IMR-90 (cell line): Measurements from ENCODE around the gene SLC9A7. TPM values are rescaled to one million over a fixed set of nuclear protein-coding genes. Genes with fewer than 3 reads are reported as not detected.

Source experiments
- ATAC-seq: fragments of 200-7000 bp; cut with Tn5 transposase; 2 replicates; pipeline ENCODE4 v1.9.1; 2020; ENCODE audit warnings: low read depth, mild to moderate bottlenecking, moderate library complexity
- BruUV-seq: library from RNA; stranded (reverse); fragments of 400-500 nt; replicated peaks from 2 replicates; lab custom pipeline; 2021; lab: Mats Ljungman, UMichigan
- CTCF ChIA-PET: fragments of 300-600 bp; formaldehyde crosslinking; extraction: SDS; loops from one replicate; lab custom pipeline; 2021; ENCODE audit warnings: antibody characterized with exemption; lab: Yijun Ruan, JAX
- POLR2A ChIA-PET: fragments of 300-600 bp; sonication (Branson Sonifier 250); formaldehyde crosslinking; loops from one replicate; lab custom pipeline; 2022; ENCODE audit warnings: antibody characterized with exemption; ENCODE audit not compliant: unreplicated experiment; lab: Charles Lee
- DNase-seq: peaks from one replicate; pipeline ENCODE4 v3.0.0; 2013
- H2AFZ ChIP-seq: replicated peaks from 2 replicates; pipeline ENCODE3; 2013; ENCODE audit warnings: low read length, mild to moderate bottlenecking; ENCODE audit not compliant: poor library complexity
- H2AK5ac ChIP-seq: 2 replicates; pipeline ENCODE4 v1.6.1; 2013; ENCODE audit warnings: low read depth, low read length, inconsistent platforms
- H2AK9ac ChIP-seq: replicated peaks from 2 replicates; pipeline ENCODE3; 2013; ENCODE audit warnings: mild to moderate bottlenecking, low read depth, low read length, moderate library complexity; ENCODE audit not compliant: poor library complexity
- H2BK120ac ChIP-seq: 2 replicates; pipeline ENCODE4 v1.6.1; 2013; ENCODE audit warnings: low read depth, low read length, inconsistent platforms
- H2BK15ac ChIP-seq: 3 replicates; pipeline ENCODE4 v1.6.1; 2013; ENCODE audit warnings: low read depth, low read length, inconsistent platforms
- H2BK20ac ChIP-seq: 2 replicates; pipeline ENCODE4 v1.6.1; 2013; ENCODE audit warnings: low read depth, mild to moderate bottlenecking, inconsistent platforms, low read length, moderate library complexity
- H2BK5ac ChIP-seq: 2 replicates; pipeline ENCODE4 v1.6.1; 2013; ENCODE audit warnings: mild to moderate bottlenecking, low read depth, low read length, inconsistent platforms; ENCODE audit not compliant: poor library complexity, severe bottlenecking
- H3K14ac ChIP-seq: replicated peaks from 2 replicates; pipeline ENCODE4 v1.6.1; 2013; ENCODE audit warnings: low read depth, low read length, inconsistent platforms
- H3K18ac ChIP-seq: 2 replicates; pipeline ENCODE4 v1.6.1; 2013; ENCODE audit warnings: low read depth, low read length, control low read depth
- H3K23ac ChIP-seq: 2 replicates; pipeline ENCODE4 v1.6.1; 2013; ENCODE audit warnings: low read depth, low read length, inconsistent platforms
- H3K27ac ChIP-seq: 2 replicates; pipeline ENCODE4 v1.5.1; 2013; ENCODE audit warnings: mild to moderate bottlenecking, control low read depth, low read length; ENCODE audit not compliant: insufficient read depth
- H3K27me3 ChIP-seq: 2 replicates; pipeline ENCODE4 v1.6.1; 2013; ENCODE audit warnings: low read length; ENCODE audit not compliant: control insufficient read depth, insufficient read depth
- H3K36me3 ChIP-seq: 2 replicates; pipeline ENCODE4 v1.6.1; 2013; ENCODE audit warnings: low read length, mixed read lengths; ENCODE audit not compliant: control insufficient read depth, insufficient read depth
- H3K4ac ChIP-seq: 2 replicates; pipeline ENCODE4 v1.6.1; 2013; ENCODE audit warnings: low read depth, low read length, inconsistent platforms
- H3K4me1 ChIP-seq: 2 replicates; pipeline ENCODE4 v1.6.1; 2013; ENCODE audit warnings: low read length, mixed read lengths; ENCODE audit not compliant: control insufficient read depth, insufficient read depth
- H3K4me2 ChIP-seq: 2 replicates; pipeline ENCODE4 v1.6.1; 2013; ENCODE audit warnings: low read depth, mild to moderate bottlenecking, control low read depth, low read length, moderate library complexity
- H3K4me3 ChIP-seq: 2 replicates; pipeline ENCODE4 v1.5.1; 2013; ENCODE audit warnings: low read depth, mild to moderate bottlenecking, control low read depth, low read length, moderate library complexity; ENCODE audit not compliant: insufficient read depth
- H3K56ac ChIP-seq: 2 replicates; pipeline ENCODE4 v1.6.1; 2013; ENCODE audit warnings: low read length, inconsistent platforms; ENCODE audit not compliant: insufficient read depth; ENCODE audit errors: extremely low read depth
- H3K79me1 ChIP-seq, 2 experiments: 2 replicates each; pipeline ENCODE4 v1.6.1; 2013; ENCODE audit warnings: low read length in 2 of 2, inconsistent platforms in 1 of 2, low read depth in 1 of 2
- H3K9ac ChIP-seq: 2 replicates; pipeline ENCODE4 v1.6.1; 2013; ENCODE audit warnings: low read depth, low read length, control low read depth
- H3K9me1 ChIP-seq: 2 replicates; pipeline ENCODE4 v1.6.1; 2013; ENCODE audit warnings: low read length, inconsistent platforms; ENCODE audit not compliant: insufficient read depth
- H3K9me3 ChIP-seq: 2 replicates; pipeline ENCODE4 v1.6.1; 2013; ENCODE audit warnings: low read length; ENCODE audit not compliant: control insufficient read depth, insufficient read depth
- H4K20me1 ChIP-seq: 2 replicates; pipeline ENCODE4 v1.6.1; 2013; ENCODE audit warnings: low read length, inconsistent platforms; ENCODE audit not compliant: insufficient read depth
- H4K5ac ChIP-seq: 2 replicates; pipeline ENCODE4 v1.6.1; 2013; ENCODE audit warnings: mild to moderate bottlenecking, low read depth, low read length, control low read depth
- H4K8ac ChIP-seq, 2 experiments: 2 replicates each; pipeline ENCODE4 v1.6.1; 2013; ENCODE audit warnings: low read depth in 2 of 2, low read length in 2 of 2, control low read depth in 1 of 2, inconsistent platforms in 1 of 2
- H4K91ac ChIP-seq: 2 replicates; pipeline ENCODE4 v1.6.1; 2013; ENCODE audit warnings: low read depth, low read length, inconsistent platforms; ENCODE audit not compliant: insufficient read depth
- BHLHE40 ChIP-seq: fragments of 150-350 bp; IDR thresholded peaks from 2 replicates; pipeline ENCODE4 v1.6.1; 2016; ENCODE audit warnings: mild to moderate bottlenecking, low read depth, low read length
- CEBPB ChIP-seq: IDR thresholded peaks from 2 replicates; pipeline ENCODE4 v1.6.1; 2012; ENCODE audit warnings: low read depth, low read length, improper control_type of control experiment
- CHD1 ChIP-seq: IDR thresholded peaks from 2 replicates; pipeline ENCODE4 v1.6.1; 2012; ENCODE audit warnings: low read depth, low read length, improper control_type of control experiment
- FOS ChIP-seq: fragments of 150-350 bp; IDR thresholded peaks from 2 replicates; pipeline ENCODE4 v1.6.1; 2016; ENCODE audit warnings: low read depth, low read length
- MAFK ChIP-seq: IDR thresholded peaks from 2 replicates; pipeline ENCODE4 v1.6.1; 2012; ENCODE audit warnings: low read depth, low read length, improper control_type of control experiment
- MAZ ChIP-seq: IDR thresholded peaks from 2 replicates; pipeline ENCODE4 v1.6.1; 2012; ENCODE audit warnings: low read depth, mild to moderate bottlenecking, low read length, improper control_type of control experiment, moderate library complexity, borderline replicate concordance
- MXI1 ChIP-seq: IDR thresholded peaks from 2 replicates; pipeline ENCODE4 v1.6.1; 2012; ENCODE audit warnings: low read depth, mild to moderate bottlenecking, low read length, moderate library complexity, borderline replicate concordance
- NFE2L2 ChIP-seq: fragments of 150-350 bp; IDR thresholded peaks from 2 replicates; pipeline ENCODE4 v1.6.1; 2016; ENCODE audit warnings: low read depth, mild to moderate bottlenecking, low read length
- POLR2A ChIP-seq: IDR thresholded peaks from 2 replicates; pipeline ENCODE4 v1.6.1; 2012; ENCODE audit warnings: mild to moderate bottlenecking, low read depth, low read length
- RAD21 ChIP-seq: IDR thresholded peaks from 2 replicates; pipeline ENCODE4 v1.6.1; 2012; ENCODE audit warnings: low read length, improper control_type of control experiment
- RCOR1 ChIP-seq: IDR thresholded peaks from 2 replicates; pipeline ENCODE4 v1.6.1; 2012; ENCODE audit warnings: mild to moderate bottlenecking, low read length, improper control_type of control experiment; ENCODE audit not compliant: insufficient replicate concordance
- RFX5 ChIP-seq: IDR thresholded peaks from 2 replicates; pipeline ENCODE4 v1.8.0; 2012; ENCODE audit warnings: low read depth, mild to moderate bottlenecking, low read length, moderate library complexity
- SMC3 ChIP-seq: fragments of 150-350 bp; IDR thresholded peaks from 2 replicates; pipeline ENCODE4 v1.6.1; 2016; ENCODE audit warnings: low read depth, mild to moderate bottlenecking, antibody characterized with exemption, low read length, moderate library complexity
- WGBS, 2 experiments: methylation state at CpG; one replicate each; pipeline versions ENCODE4 v1.1.5 to v1.1.7; 2013; ENCODE audit warnings: missing lambda C conversion rate in 2 of 2; ENCODE audit not compliant: insufficient read length in 1 of 2; ENCODE audit errors: extremely low coverage in 2 of 2; 5-methylcytosine and 5-hydroxymethylcytosine counted together
- dilution Hi-C: fragments of 300-500 bp; cut with HindIII; formaldehyde crosslinking; loops from one replicate; pipeline ENCODE4 v1.14.3; 2018; ENCODE audit warnings: low sequenced_read_pairs; ENCODE audit not compliant: unreplicated experiment
- in situ Hi-C: fragments of 300-500 bp; cut with MboI; formaldehyde crosslinking; loops from 3 replicates; pipeline ENCODE4 v1.14.3; 2019; ENCODE audit warnings: low sequenced_read_pairs, inconsistent platforms, mixed read lengths
- intact Hi-C: fragments of 100-400 bp; cut with micrococcal nuclease; formaldehyde crosslinking; loops from 2 replicates; pipeline ENCODE4 v1.10.0; 2022
- polyA plus RNA-seq, 3 experiments: library from polyadenylated mRNA; depleted of rRNA; stranded (reverse); fragments of >200 nt; gene quantifications; 2 replicates each; pipeline ENCODE4 v1.2.3, GENCODE V29; 2012; ENCODE audit warnings: low replicate concordance in 1 of 3
- total RNA-seq: library from RNA; depleted of rRNA; stranded (reverse); fragments of >200 nt; gene quantifications from 2 replicates; pipeline ENCODE4 v1.2.3, GENCODE V29; 2012
- TF ChIP-seq, protein P1 (sequence below): conservative IDR thresholded peaks from 2 replicates; pipeline ENCODE4 v1.5.1; 2012; ENCODE audit warnings: mild to moderate bottlenecking, low read depth, low read length, improper control_type of control experiment
- TF ChIP-seq, protein P2 (sequence below): fragments of 150-350 bp; IDR thresholded peaks from 2 replicates; pipeline ENCODE4 v1.6.1; 2016; ENCODE audit warnings: low read depth, mild to moderate bottlenecking, low read length, moderate library complexity, borderline replicate concordance
- TF ChIP-seq, protein P3 (sequence below): fragments of 150-350 bp; IDR thresholded peaks from 2 replicates; pipeline ENCODE4 v1.6.1; 2017; ENCODE audit warnings: mild to moderate bottlenecking, antibody characterized with exemption, low read length, low read depth

Gene SLC9A7
- total and polyA plus RNA-seq, 2 of the 4 experiments (the other 2 are of a cell fraction), result 14.4 to 76.4 TPM

GRCh38 chrX:46727441-46727840, 31.5 kb downstream of the SLC9A7 start:
- no peak overlapping the region for H3K9ac ChIP-seq
- no peak overlapping the region for H4K91ac ChIP-seq
- no peak overlapping the region for H2AK5ac ChIP-seq
- no TSS peak for BruUV-seq
- no peaks in the 10 kb centered on the region; the same call in 1 of the 2 replicates for H3K9me1 ChIP-seq
- H3K27ac ChIP-seq, result no peak overlapping the region
- no peaks in the 10 kb centered on the region for H3K27me3 ChIP-seq
- DNase-seq (peak; percentile 23), ATAC-seq (no peak)
- H3K36me3 ChIP-seq, result no peaks in the 10 kb centered on the region
- TF ChIP-seq NFE2L2 (no peak), RFX5 (no peak), CEBPB (no peak), POLR2A (no peak), MXI1 (no peak), MAFK (no peak), CHD1 (no peak), MAZ (no peak), RCOR1 (no peak), FOS (no peak), SMC3 (no peak), RAD21 (no peak), BHLHE40 (no peak)
- TF ChIP-seq, protein P1, sequence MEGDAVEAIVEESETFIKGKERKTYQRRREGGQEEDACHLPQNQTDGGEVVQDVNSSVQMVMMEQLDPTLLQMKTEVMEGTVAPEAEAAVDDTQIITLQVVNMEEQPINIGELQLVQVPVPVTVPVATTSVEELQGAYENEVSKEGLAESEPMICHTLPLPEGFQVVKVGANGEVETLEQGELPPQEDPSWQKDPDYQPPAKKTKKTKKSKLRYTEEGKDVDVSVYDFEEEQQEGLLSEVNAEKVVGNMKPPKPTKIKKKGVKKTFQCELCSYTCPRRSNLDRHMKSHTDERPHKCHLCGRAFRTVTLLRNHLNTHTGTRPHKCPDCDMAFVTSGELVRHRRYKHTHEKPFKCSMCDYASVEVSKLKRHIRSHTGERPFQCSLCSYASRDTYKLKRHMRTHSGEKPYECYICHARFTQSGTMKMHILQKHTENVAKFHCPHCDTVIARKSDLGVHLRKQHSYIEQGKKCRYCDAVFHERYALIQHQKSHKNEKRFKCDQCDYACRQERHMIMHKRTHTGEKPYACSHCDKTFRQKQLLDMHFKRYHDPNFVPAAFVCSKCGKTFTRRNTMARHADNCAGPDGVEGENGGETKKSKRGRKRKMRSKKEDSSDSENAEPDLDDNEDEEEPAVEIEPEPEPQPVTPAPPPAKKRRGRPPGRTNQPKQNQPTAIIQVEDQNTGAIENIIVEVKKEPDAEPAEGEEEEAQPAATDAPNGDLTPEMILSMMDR, result no peak
- TF ChIP-seq, protein P2, sequence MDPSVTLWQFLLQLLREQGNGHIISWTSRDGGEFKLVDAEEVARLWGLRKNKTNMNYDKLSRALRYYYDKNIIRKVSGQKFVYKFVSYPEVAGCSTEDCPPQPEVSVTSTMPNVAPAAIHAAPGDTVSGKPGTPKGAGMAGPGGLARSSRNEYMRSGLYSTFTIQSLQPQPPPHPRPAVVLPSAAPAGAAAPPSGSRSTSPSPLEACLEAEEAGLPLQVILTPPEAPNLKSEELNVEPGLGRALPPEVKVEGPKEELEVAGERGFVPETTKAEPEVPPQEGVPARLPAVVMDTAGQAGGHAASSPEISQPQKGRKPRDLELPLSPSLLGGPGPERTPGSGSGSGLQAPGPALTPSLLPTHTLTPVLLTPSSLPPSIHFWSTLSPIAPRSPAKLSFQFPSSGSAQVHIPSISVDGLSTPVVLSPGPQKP, result no peak
- TF ChIP-seq, protein P3, sequence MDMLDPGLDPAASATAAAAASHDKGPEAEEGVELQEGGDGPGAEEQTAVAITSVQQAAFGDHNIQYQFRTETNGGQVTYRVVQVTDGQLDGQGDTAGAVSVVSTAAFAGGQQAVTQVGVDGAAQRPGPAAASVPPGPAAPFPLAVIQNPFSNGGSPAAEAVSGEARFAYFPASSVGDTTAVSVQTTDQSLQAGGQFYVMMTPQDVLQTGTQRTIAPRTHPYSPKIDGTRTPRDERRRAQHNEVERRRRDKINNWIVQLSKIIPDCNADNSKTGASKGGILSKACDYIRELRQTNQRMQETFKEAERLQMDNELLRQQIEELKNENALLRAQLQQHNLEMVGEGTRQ, result no peak
- no peak overlapping the region for H2BK5ac ChIP-seq
- no peak overlapping the region for H3K56ac ChIP-seq
- intact Hi-C loops, result no loop called here
- H3K18ac ChIP-seq, result no peak overlapping the region
- no peak overlapping the region for H2BK120ac ChIP-seq
- in situ Hi-C loops, result no loop called here
- H2BK20ac ChIP-seq, result no peak overlapping the region
- no peaks in the 10 kb centered on the region for H3K9me3 ChIP-seq
- no peak overlapping the region for H3K14ac ChIP-seq
- no peak overlapping the region for H3K4ac ChIP-seq
- no peak overlapping the region for H4K5ac ChIP-seq
- peaks cover 3% of the 10 kb centered on the region; the same call in 1 of the 2 replicates for H4K20me1 ChIP-seq
- ChIA-PET POLR2A (no interaction called here), CTCF (no interaction called here)
- WGBS, 2 experiments, result no CpG with 5 or more reads among the region's 5 CpGs
- H3K4me1 ChIP-seq, result no peaks in the 10 kb centered on the region
- peaks cover 10 to 14% of the 10 kb centered on the region in 2 experiments; a peak in 3 of 4 replicates for H3K79me1 ChIP-seq
- no peak overlapping the region for H3K23ac ChIP-seq
- H2AK9ac ChIP-seq, result no peak overlapping the region
- H3K4me3 ChIP-seq, result no peak overlapping the region
- no peak overlapping the region for H2BK15ac ChIP-seq
- no peak overlapping the region for H2AFZ ChIP-seq
- no peak overlapping the region for H4K8ac ChIP-seq
- no peak overlapping the region for H3K4me2 ChIP-seq
- dilution Hi-C loops, result no loop called here
